HEK293 (cell line): ENCODE results near the gene INTS2.

Experiments used
- KLF1 ChIP-seq: fragments of 450-650 bp; formaldehyde crosslinking; IDR thresholded peaks from 2 replicates; pipeline ENCODE4 v1.5.1; 2016; ENCODE audit warnings: missing biosample characterization, missing genetic modification characterization
- MEIS1 ChIP-seq: sonication (generic); formaldehyde crosslinking; IDR thresholded peaks from 2 replicates; pipeline ENCODE4 v1.8.1; 2022; ENCODE audit warnings: missing genetic modification reagents, mild to moderate bottlenecking, borderline replicate concordance
- ZBTB1 ChIP-seq: fragments of 450-650 bp; formaldehyde crosslinking; IDR thresholded peaks from 2 replicates; pipeline ENCODE4 v1.5.1; 2016; ENCODE audit warnings: missing biosample characterization, missing genetic modification characterization
- ZBTB21 ChIP-seq: fragments of 450-650 bp; formaldehyde crosslinking; IDR thresholded peaks from 2 replicates; pipeline ENCODE4 v1.5.1; 2017; ENCODE audit warnings: missing biosample characterization, missing genetic modification characterization
- ZNF274 ChIP-seq, 2 experiments: fragments of 200-500 bp in 1 of 2; fragments of 450-650 bp in 1 of 2; sonication (Bioruptor generic) in 1 of 2; formaldehyde crosslinking in 1 of 2; IDR thresholded peaks; 2 replicates each; pipeline versions ENCODE4 v1.5.1 to v1.6.1; 2014 to 2016; ENCODE audit warnings: borderline replicate concordance in 1 of 2, inconsistent platforms in 1 of 2, low read length in 1 of 2, missing biosample characterization in 1 of 2, missing genetic modification characterization in 1 of 2
- ZNF292 ChIP-seq: fragments of 450-650 bp; formaldehyde crosslinking; IDR thresholded peaks from 2 replicates; pipeline ENCODE4 v1.5.1; 2016; ENCODE audit warnings: low read depth, missing biosample characterization, missing genetic modification characterization, borderline replicate concordance
- ZNF521 ChIP-seq: fragments of 450-650 bp; formaldehyde crosslinking; IDR thresholded peaks from 2 replicates; pipeline ENCODE4 v1.5.1; 2017; ENCODE audit warnings: missing biosample characterization, mild to moderate bottlenecking, missing genetic modification characterization
- ZNF530 ChIP-seq: fragments of 450-650 bp; formaldehyde crosslinking; IDR thresholded peaks from 2 replicates; pipeline ENCODE4 v1.5.1; 2016; ENCODE audit warnings: low read depth, missing biosample characterization, missing genetic modification characterization
- ZNF626 ChIP-seq: fragments of 450-650 bp; sonication (Bioruptor Pico); formaldehyde crosslinking; IDR thresholded peaks from 2 replicates; pipeline ENCODE4 v1.5.1; 2018; ENCODE audit warnings: missing biosample characterization, missing genetic modification characterization, inconsistent platforms
- ZSCAN30 ChIP-seq: fragments of 450-650 bp; IDR thresholded peaks from 2 replicates; pipeline ENCODE4 v1.5.1; 2018; ENCODE audit warnings: missing biosample characterization, mild to moderate bottlenecking, missing genetic modification characterization, moderate library complexity
- TF ChIP-seq, protein P1 (sequence below): fragments of 450-650 bp; formaldehyde crosslinking; IDR thresholded peaks from 2 replicates; pipeline ENCODE4 v1.5.1; 2016; ENCODE audit warnings: missing biosample characterization, missing genetic modification characterization
- TF ChIP-seq, protein P2 (sequence below): sonication (generic); formaldehyde crosslinking; IDR thresholded peaks from 2 replicates; pipeline ENCODE4 v1.8.1; 2022; ENCODE audit warnings: mild to moderate bottlenecking, moderate library complexity, missing genetic modification reagents
- TF ChIP-seq, protein P3 (sequence below): fragments of 450-650 bp; formaldehyde crosslinking; IDR thresholded peaks from 2 replicates; pipeline ENCODE4 v1.5.1; 2016; ENCODE audit warnings: missing biosample characterization, missing genetic modification characterization

DNA sequence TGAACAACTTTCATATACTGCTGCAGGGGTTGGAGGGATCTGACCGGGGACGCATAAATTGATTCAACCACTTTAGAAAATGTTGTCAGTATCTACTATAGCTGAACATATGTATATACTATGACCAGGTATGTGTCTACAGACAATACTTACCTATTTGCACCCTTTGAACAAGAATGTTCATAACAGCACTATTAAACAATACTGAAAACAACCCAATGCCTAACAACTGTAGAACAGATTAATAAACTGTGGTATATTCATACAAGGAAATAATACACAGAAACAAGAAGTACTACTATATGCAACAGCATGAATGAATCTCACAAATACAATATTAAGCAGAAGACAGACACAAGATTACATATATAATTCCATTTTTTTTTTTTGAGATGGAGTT is 74.9 kb downstream of the INTS2 start:
- TF ChIP-seq, protein P1, sequence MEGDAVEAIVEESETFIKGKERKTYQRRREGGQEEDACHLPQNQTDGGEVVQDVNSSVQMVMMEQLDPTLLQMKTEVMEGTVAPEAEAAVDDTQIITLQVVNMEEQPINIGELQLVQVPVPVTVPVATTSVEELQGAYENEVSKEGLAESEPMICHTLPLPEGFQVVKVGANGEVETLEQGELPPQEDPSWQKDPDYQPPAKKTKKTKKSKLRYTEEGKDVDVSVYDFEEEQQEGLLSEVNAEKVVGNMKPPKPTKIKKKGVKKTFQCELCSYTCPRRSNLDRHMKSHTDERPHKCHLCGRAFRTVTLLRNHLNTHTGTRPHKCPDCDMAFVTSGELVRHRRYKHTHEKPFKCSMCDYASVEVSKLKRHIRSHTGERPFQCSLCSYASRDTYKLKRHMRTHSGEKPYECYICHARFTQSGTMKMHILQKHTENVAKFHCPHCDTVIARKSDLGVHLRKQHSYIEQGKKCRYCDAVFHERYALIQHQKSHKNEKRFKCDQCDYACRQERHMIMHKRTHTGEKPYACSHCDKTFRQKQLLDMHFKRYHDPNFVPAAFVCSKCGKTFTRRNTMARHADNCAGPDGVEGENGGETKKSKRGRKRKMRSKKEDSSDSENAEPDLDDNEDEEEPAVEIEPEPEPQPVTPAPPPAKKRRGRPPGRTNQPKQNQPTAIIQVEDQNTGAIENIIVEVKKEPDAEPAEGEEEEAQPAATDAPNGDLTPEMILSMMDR (tag by site-specific recombination) = no peak
- TF ChIP-seq ZNF626 (tag by site-specific recombination) = no peak
- TF ChIP-seq ZBTB21 (tag by site-specific recombination) = no peak
- TF ChIP-seq ZBTB1 = no peak
- no peak for TF ChIP-seq ZNF530 (tag by site-specific recombination)
- TF ChIP-seq, protein P2, sequence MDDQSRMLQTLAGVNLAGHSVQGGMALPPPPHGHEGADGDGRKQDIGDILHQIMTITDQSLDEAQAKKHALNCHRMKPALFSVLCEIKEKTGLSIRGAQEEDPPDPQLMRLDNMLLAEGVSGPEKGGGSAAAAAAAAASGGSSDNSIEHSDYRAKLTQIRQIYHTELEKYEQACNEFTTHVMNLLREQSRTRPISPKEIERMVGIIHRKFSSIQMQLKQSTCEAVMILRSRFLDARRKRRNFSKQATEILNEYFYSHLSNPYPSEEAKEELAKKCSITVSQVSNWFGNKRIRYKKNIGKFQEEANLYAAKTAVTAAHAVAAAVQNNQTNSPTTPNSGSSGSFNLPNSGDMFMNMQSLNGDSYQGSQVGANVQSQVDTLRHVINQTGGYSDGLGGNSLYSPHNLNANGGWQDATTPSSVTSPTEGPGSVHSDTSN (CRISPR knock-in tag) = no peak
- TF ChIP-seq KLF1 (tag by site-specific recombination) = no peak
- TF ChIP-seq ZNF521 (tag by site-specific recombination) = no peak
- TF ChIP-seq ZSCAN30 (tag by site-specific recombination) = no peak
- TF ChIP-seq, protein P3, sequence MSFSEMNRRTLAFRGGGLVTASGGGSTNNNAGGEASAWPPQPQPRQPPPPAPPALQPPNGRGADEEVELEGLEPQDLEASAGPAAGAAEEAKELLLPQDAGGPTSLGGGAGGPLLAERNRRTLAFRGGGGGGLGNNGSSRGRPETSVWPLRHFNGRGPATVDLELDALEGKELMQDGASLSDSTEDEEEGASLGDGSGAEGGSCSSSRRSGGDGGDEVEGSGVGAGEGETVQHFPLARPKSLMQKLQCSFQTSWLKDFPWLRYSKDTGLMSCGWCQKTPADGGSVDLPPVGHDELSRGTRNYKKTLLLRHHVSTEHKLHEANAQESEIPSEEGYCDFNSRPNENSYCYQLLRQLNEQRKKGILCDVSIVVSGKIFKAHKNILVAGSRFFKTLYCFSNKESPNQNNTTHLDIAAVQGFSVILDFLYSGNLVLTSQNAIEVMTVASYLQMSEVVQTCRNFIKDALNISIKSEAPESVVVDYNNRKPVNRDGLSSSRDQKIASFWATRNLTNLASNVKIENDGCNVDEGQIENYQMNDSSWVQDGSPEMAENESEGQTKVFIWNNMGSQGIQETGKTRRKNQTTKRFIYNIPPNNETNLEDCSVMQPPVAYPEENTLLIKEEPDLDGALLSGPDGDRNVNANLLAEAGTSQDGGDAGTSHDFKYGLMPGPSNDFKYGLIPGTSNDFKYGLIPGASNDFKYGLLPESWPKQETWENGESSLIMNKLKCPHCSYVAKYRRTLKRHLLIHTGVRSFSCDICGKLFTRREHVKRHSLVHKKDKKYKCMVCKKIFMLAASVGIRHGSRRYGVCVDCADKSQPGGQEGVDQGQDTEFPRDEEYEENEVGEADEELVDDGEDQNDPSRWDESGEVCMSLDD (tag by site-specific recombination) = no peak
- no peak for TF ChIP-seq ZNF292
- TF ChIP-seq MEIS1 (CRISPR knock-in tag) = no peak
- TF ChIP-seq ZNF274 (IDR thresholded peaks at IDR 0.05; ENCODE audit: low read length) = no peak
- no peak for TF ChIP-seq ZNF274 (tag by site-specific recombination; IDR thresholded peaks at IDR 0.05; ENCODE audit: borderline replicate concordance)
